Epithelial cell of prostate (primary cell): ENCODE results near the gene F13A1.

Experiments
- DNase-seq: peaks from one replicate; pipeline ENCODE4 v3.0.0-alpha.2; 2011; ENCODE audit warnings: low read depth, low spot score
- H3K27ac ChIP-seq: fragments of 450-650 bp; 2 replicates; pipeline ENCODE4 v1.5.1; 2017; ENCODE audit warnings: mild to moderate bottlenecking

The F13A1 gene

DNA sequence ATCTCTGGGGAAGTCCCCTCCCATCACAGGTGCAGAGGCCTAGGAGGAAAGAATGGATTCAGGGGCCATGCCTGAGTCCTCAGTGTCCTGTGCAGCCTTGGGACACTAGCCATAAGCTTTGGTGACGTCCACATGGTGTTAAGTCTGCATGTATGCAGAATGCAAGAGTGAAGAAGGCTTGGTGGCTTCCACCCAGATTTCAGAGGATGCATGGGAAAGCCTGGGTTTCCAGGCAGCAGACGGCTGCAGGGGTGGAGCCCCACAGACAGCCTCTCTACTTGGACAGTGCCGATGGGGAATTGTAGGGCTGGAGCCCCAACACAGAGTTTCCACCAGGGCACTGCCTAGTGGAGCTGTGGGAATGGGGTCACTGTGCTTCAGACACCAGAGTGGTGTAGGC, 196.7 kb downstream of the F13A1 start:
- no peak for DNase-seq
- no peak overlapping the region for H3K27ac ChIP-seq

DNA sequence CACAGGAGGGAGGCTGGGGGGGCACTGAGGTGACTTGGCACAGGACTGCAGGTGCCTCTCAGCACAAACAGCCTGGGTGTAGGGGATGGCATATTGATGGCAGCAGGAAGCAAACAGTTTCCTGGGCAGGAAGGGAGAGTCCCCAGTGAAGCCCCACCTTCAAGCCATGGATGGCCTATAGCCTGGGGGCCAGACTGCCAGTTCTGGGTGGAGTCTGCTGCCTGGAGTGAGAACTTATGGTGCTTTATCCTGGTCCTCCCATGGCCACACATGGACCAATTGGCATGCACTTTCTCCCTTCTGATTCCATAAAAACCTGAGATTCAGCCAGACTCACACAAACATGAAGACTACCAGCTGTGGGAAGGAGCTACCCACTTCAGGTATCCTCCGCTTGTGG, 198.5 kb downstream of the F13A1 start:
- no peak overlapping the region for H3K27ac ChIP-seq
- no peak for DNase-seq

DNA sequence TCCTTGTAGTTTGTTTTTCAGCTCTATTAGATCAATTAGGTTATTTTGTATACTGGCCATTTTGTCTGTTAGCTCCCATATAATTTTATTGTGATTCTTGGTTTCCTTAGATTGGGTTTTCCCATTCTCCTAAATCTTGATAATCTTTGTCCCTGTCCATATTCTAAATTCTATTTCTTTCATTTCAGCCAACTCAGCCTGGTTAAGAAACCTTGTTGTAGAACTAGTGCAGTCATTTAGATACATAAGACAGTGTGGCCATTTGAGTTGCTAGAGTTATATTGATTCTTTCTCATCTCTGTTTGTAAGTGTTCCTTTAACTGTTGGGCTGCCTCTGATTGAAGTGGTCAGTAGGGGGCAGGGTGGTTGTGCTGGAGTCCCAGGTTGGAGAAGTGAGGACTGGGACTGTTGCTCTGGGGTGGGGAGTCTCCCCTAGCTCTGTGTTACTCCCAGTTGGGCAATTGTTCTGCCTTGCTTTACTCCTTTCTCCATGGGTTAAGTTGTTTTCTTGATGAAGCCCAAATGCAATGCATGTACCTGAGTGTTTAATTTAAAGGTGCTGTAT, 214.9 kb downstream of the F13A1 start:
- DNase-seq: no peak
- H3K27ac ChIP-seq: no peak overlapping the region
